OCI-M2 (cell line): Measurements from ENCODE around the gene SIGLECL1.

Experiments used
- DNase-seq: peaks from one replicate; lab custom pipeline; 2025; ENCODE audit not compliant: unreplicated experiment; lab: John Stamatoyannopoulos, UW

The SIGLECL1 gene

DNA sequence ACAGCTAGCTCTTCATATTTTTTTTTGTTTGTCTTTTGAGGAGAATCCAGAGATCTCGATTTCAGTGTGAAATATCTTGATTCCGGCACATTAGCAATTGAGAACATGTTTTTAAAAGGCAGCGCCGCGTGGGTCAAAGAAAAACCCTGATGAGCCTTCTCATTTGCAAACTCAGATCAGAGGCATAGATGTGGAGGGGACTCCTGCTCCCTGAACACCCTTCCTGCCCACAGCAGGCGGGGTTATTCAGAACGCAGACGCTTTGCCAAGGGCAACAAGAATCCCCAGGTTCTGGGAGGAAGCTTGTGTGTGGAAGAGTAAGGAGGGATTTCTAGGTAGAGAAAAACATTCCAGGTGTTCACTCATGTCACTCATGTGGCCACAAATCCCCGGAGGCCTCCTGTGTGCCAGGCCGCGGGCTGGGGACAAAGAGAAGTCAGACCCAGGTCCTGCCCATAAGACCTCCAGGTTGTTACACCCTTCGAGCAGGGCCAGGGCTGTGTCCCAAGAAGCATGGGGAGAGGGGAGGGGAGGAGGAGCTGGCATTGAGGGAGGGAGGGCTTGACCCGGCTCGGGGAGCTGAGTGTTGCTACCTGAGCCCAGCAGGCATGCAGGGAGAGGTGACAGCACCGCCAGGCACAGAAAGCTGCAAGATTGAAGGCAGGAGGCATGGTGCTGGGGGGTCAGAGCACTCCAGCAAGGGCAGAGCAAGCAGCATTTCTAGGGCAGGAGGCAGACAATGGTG, 44.7 kb downstream of the SIGLECL1 start:
- DNase-seq: no peak

- DNase-seq: no peak
These were observed 45.6 kb downstream of the SIGLECL1 start for GRCh38 chr19:51296336-51297093.

DNA sequence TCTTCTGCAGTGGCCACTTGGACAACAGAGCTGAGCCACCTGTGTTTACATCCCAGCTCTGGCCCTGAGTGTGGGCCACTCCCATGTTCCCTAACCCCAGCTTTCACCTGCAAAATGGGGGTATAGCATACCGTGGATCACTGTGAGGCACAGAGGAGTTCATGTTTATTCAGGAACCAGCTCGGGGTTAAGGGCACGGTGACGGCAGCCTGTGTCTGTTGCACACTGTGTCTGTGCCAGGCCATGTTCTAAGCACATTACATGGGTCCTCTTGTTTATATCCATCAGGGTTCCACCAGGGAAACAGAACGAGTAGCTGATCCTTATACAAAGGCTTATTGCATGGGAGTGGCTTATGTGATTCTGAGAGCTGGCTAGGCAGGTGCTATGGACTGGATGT, 46.5 kb downstream of the SIGLECL1 start:
- no peak for DNase-seq

DNA sequence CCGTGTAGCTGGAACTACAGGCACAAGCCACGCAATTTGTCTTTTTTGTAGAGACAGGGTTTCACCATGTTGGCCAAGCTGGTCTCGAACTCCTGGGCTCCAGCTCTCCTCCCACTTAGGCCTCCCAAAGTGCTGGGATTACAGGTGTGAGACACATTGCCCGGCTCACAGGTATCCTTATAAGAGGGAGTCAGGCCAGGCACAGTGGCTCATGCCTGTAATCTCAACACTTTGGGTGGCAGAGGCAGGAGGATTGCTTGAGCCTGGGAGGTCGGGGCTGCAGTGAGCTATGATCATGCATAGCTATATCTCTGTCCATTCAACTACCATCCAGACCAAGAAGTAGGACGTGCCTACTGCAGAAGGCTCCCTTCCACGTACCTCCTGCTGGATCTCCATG, 50.4 kb downstream of the SIGLECL1 start:
- no peak for DNase-seq

DNA sequence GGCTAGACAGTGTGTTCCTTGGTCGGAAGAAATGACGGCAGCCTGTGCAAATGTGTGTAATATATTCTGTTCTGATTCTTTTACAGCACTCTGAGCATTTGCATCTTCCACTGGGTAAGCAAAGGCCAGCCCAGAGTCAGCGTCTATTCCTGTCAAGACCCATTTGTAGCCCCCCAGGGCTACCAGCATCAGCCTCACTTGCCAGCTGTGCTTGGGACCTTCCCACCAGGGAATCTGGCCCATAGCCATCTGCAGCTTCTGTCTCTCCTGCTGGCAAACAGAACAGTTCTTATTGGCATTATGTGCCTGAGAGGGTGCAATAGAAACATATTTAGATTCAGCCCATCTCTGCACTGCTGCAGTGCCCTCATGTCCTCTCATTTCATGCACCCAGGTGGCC, 54.6 kb downstream of the SIGLECL1 start:
- no peak for DNase-seq

DNA sequence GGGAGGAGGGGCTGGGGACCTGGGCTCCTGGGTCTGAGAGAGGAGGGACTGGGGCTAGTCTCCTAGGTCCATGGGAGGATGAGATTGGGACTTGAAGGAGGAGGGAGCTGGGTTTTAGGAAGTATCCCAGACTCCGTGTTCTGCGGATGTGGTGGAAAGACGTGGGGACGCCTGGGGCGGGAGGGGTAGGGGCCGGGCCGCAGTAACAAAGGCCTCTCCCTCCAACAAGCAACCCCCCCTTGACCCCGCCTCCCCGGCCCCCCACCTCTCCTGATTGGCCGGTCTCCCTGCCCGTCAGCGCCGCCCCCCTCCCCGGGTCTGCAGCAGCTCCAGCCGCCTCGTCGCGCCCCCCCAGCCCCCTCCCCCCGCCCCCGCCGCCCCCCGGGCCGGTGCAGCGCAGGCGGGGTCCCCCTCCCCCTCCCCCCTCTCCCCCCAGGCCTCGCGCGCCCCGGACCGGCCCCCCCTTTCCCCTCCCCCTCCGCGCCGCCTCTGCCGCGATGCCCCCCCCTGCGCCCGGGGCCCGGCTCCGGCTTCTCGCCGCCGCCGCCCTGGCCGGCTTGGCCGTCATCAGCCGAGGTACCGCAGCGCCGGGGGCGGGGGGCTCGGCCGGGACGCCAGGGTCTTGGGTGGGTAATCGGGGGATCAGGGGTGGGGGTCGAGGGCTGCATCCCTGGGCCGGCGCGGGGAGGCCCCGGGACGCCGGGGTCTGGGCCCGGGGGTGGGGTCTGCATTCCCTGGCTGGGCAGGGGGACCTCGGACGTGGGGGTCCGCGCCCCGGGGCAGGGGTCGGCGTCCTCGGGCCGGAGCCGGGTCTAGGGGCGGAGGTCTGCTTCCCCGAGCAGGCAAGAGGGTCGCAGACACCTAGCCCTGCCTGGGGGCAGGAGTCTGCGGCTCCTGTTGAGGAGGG, 60.7 kb downstream of the SIGLECL1 start, which contains the start of gene IGLON5:
IGLON5 (plus strand) TSS at position 294 of the 907 bp plus-strand sequence; CDS start at position 498, 204 bp downstream.
- DNase-seq: no peak

DNA sequence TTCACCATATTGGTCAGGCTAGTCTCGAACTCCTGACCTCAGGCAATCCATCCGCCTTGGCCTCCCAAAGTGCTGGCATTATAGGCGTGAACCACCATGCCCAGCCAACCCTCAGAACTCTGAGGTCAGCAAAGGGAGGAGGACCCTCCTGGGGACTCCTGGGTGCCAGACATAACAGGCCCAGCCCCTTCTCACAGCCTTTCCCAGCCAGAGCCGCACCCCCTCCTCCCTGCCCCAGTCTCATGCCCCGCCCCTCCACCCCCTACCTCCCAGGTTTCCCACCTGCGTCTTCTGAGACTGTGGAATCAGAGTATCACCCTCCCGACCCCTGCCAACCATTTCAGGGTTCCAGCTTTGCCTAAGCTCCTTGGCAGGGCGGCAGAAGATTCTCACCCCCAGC, 65.8 kb downstream of the SIGLECL1 start:
- no peak for DNase-seq

GRCh38 chr19:51317376-51317775, 66.5 kb downstream of the SIGLECL1 start:
- DNase-seq: no peak

DNA sequence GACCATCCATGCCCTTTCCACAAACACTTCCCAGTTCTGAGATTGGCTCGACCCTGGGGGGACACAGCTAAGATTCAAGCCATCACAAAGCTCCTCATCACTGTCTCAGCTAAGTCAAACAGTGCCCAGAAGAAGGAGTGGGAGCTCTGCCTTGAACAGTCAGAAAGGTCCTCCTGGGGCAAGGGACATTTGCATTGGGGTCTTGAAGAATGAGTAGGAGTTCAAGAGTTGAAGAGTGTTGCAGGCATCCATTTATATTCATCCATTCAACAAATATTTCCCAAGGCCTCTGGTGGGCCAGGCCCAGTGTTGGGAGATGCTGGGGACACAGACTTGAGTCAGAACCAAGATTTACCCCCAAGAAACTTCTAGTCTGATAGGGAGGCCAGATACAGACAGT, 67.1 kb downstream of the SIGLECL1 start:
- no peak for DNase-seq
